ENCODE measurements around the gene SLC51B. TPM values are rescaled to one million over a fixed set of nuclear protein-coding genes. Genes with fewer than 3 reads are reported as not detected.

Gene SLC51B
- polyA plus RNA-seq, 1 of the 3 experiments (the other 2 are of a cell fraction) = not detected

DNA sequence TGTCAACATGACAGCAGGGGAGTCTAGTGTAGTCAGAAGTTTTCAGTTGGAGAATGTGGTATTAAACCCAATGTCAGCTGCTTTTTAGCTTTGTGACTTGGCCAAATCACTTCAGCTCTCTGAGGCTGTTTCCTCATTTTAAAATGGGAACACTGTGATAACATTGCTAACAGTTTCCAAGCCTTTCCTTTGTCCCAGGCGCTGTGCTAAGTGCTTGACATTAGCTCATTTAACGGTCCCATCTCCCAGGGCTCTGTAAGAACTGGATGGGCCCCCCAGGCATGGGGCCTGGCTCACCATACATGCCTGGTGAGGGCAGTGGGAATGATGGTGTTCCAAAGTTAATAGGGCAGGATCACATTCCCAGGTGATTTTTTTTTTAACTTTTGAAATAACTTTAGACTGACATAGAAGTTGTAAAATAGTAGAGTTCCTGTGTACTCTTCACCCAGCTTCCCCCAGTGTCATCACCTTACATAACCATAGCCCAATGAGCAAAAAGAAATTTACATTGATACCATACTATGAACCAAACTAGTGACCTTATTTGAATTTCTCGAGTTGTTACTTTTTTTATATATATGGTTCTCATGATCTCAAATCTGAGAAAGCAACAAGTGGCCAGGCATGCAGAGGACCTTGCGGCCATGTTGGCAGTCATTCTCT lies 14.9 kb downstream of the SLC51B start:
- Histone ChIP-seq H3K9ac (no peak overlapping the region), H3K36me3 (replicated peaks in 1 of 2; ENCODE audit: control insufficient read depth in 1 of 2, insufficient read depth in 2 of 2, low read length in 1 of 2) (no peaks in the 10 kb centered on the region), H3K79me2 (ENCODE audit: insufficient read depth) (no peaks in the 10 kb centered on the region), H3K9me2 (no peaks in the 10 kb centered on the region), H4K20me1 (ENCODE audit: insufficient read depth) (no peaks in the 10 kb centered on the region), H3K9me3 (no peaks in the 10 kb centered on the region), H3K4me3 (ENCODE audit: low read depth in 2 of 2, low read length in 1 of 2) (no peak overlapping the region), H3F3A (replicated peaks; ENCODE audit: insufficient read depth) (no peaks in the 10 kb centered on the region), H3K4me1 (ENCODE audit: control insufficient read depth in 1 of 2, insufficient read depth in 2 of 2, low read depth in 1 of 2, low read length in 1 of 2) (no peaks in the 10 kb centered on the region), H2AFZ (ENCODE audit: low read depth) (no peak overlapping the region), H3K4me2 (no peak overlapping the region), H3K27ac (ENCODE audit: low read depth in 2 of 2, low read length in 1 of 2) (no peak overlapping the region), H3K27me3 (ENCODE audit: insufficient read depth) (no peaks in the 10 kb centered on the region)
- POLR2A ChIA-PET = interaction anchor here (0.6 kb wide), 1 partner anchor 29 kb away, joined by 3 read pairs; no protein-coding TSS in a partner anchor
- WGBS (ENCODE audit: low lambda C conversion rate) = 58% methylated on average over 4 of the region's 4 CpGs
- DNase-seq = no peak
- CTCF ChIA-PET = interaction anchor here (0.9 to 3.3 kb wide), 7 partner anchors 18 to 42 kb away, joined by 3 to 13 read pairs (median 4); no protein-coding TSS in a partner anchor
- no peak for TF ChIP-seq FOXM1 (IDR thresholded peaks at IDR 0.05; ENCODE audit: low read depth)
- TF ChIP-seq EP300 (IDR thresholded peaks at IDR 0.05; ENCODE audit: borderline replicate concordance in 1 of 2, low read depth in 1 of 2, low read length in 1 of 2) = no peak
- no peak for TF ChIP-seq ELF1 (IDR thresholded peaks at IDR 0.05)
- no peak for TF ChIP-seq FOSL2 (IDR thresholded peaks at IDR 0.05; ENCODE audit: borderline replicate concordance, low read depth)
- no peak for TF ChIP-seq RAD21 (IDR thresholded peaks at IDR 0.05; ENCODE audit: low read length)
- TF ChIP-seq JUND (IDR thresholded peaks at IDR 0.05) = no peak
- TF ChIP-seq, protein P1, sequence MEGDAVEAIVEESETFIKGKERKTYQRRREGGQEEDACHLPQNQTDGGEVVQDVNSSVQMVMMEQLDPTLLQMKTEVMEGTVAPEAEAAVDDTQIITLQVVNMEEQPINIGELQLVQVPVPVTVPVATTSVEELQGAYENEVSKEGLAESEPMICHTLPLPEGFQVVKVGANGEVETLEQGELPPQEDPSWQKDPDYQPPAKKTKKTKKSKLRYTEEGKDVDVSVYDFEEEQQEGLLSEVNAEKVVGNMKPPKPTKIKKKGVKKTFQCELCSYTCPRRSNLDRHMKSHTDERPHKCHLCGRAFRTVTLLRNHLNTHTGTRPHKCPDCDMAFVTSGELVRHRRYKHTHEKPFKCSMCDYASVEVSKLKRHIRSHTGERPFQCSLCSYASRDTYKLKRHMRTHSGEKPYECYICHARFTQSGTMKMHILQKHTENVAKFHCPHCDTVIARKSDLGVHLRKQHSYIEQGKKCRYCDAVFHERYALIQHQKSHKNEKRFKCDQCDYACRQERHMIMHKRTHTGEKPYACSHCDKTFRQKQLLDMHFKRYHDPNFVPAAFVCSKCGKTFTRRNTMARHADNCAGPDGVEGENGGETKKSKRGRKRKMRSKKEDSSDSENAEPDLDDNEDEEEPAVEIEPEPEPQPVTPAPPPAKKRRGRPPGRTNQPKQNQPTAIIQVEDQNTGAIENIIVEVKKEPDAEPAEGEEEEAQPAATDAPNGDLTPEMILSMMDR (IDR thresholded peaks at IDR 0.05) = no peak
- TF ChIP-seq MEF2A (IDR thresholded peaks at IDR 0.05; ENCODE audit: borderline replicate concordance, low read depth) = no peak
- TF ChIP-seq SIN3A (IDR thresholded peaks at IDR 0.05; ENCODE audit: borderline replicate concordance, low read depth, low read length) = no peak
- no peak for TF ChIP-seq GATA2 (CRISPR knock-in tag; IDR thresholded peaks at IDR 0.05)
- TF ChIP-seq EZH2phosphoT487 (IDR thresholded peaks at IDR 0.05; ENCODE audit: borderline replicate concordance, low read depth) = no peak
- no peak for TF ChIP-seq YY1 (IDR thresholded peaks at IDR 0.05; ENCODE audit: low read depth)
- TF ChIP-seq POLR2AphosphoS5 (IDR thresholded peaks at IDR 0.05; ENCODE audit: low read depth, low read length) = no peak
- TF ChIP-seq, protein P2, sequence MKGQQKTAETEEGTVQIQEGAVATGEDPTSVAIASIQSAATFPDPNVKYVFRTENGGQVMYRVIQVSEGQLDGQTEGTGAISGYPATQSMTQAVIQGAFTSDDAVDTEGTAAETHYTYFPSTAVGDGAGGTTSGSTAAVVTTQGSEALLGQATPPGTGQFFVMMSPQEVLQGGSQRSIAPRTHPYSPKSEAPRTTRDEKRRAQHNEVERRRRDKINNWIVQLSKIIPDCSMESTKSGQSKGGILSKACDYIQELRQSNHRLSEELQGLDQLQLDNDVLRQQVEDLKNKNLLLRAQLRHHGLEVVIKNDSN (IDR thresholded peaks at IDR 0.05; ENCODE audit: borderline replicate concordance, low read depth) = no peak

GRCh38 chr15:65060641-65061397 lies 15.6 kb downstream of the SLC51B start:
- no peak for DNase-seq
- Histone ChIP-seq H3F3A (replicated peaks; ENCODE audit: insufficient read depth) (no peaks in the 10 kb centered on the region), H3K9ac (no peak overlapping the region), H2AFZ (ENCODE audit: low read depth) (no peak overlapping the region), H3K4me2 (no peak overlapping the region), H3K4me1 (ENCODE audit: control insufficient read depth in 1 of 2, insufficient read depth in 2 of 2, low read depth in 1 of 2, low read length in 1 of 2) (no peaks in the 10 kb centered on the region), H3K4me3 (ENCODE audit: low read depth in 2 of 2, low read length in 1 of 2) (no peak overlapping the region), H3K9me3 (no peaks in the 10 kb centered on the region), H3K9me2 (no peaks in the 10 kb centered on the region), H3K36me3 (replicated peaks in 1 of 2; ENCODE audit: control insufficient read depth in 1 of 2, insufficient read depth in 2 of 2, low read length in 1 of 2) (no peaks in the 10 kb centered on the region), H4K20me1 (ENCODE audit: insufficient read depth) (no peaks in the 10 kb centered on the region), H3K27ac (ENCODE audit: low read depth in 2 of 2, low read length in 1 of 2) (no peak overlapping the region), H3K79me2 (ENCODE audit: insufficient read depth) (no peaks in the 10 kb centered on the region), H3K27me3 (ENCODE audit: insufficient read depth) (no peaks in the 10 kb centered on the region)
- TF ChIP-seq, protein P1 (IDR thresholded peaks at IDR 0.05) = no peak
- TF ChIP-seq MEF2A (IDR thresholded peaks at IDR 0.05; ENCODE audit: borderline replicate concordance, low read depth) (no peak), GATA2 (CRISPR knock-in tag; IDR thresholded peaks at IDR 0.05) (no peak), TCF12 (IDR thresholded peaks at IDR 0.05) (no peak), RXRA (IDR thresholded peaks at IDR 0.05; ENCODE audit: borderline replicate concordance, low read depth) (no peak), EP300 (IDR thresholded peaks at IDR 0.05; ENCODE audit: borderline replicate concordance in 1 of 2, low read depth in 1 of 2, low read length in 1 of 2) (no peak), YY1 (IDR thresholded peaks at IDR 0.05; ENCODE audit: low read depth) (no peak), RFX5 (IDR thresholded peaks at IDR 0.05; ENCODE audit: low read length) (no peak), FOSL2 (IDR thresholded peaks at IDR 0.05; ENCODE audit: borderline replicate concordance, low read depth) (no peak)
- TF ChIP-seq, protein P3, sequence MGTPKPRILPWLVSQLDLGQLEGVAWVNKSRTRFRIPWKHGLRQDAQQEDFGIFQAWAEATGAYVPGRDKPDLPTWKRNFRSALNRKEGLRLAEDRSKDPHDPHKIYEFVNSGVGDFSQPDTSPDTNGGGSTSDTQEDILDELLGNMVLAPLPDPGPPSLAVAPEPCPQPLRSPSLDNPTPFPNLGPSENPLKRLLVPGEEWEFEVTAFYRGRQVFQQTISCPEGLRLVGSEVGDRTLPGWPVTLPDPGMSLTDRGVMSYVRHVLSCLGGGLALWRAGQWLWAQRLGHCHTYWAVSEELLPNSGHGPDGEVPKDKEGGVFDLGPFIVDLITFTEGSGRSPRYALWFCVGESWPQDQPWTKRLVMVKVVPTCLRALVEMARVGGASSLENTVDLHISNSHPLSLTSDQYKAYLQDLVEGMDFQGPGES (IDR thresholded peaks at IDR 0.05; ENCODE audit: low read depth, low read length) = no peak
- POLR2A ChIA-PET = no interaction called here
- WGBS (ENCODE audit: low lambda C conversion rate) = 82% methylated on average over 5 of the region's 6 CpGs
- CTCF ChIA-PET = interaction anchor here (0.9 to 9.5 kb wide), 7 partner anchors 7 to 237 kb away, joined by 3 to 88 read pairs (median 4); no protein-coding TSS in a partner anchor

All from SK-N-SH (cell line).